ENCODE measurements around the gene CACNA2D4. TPM values are rescaled to one million over a fixed set of nuclear protein-coding genes. Genes with fewer than 3 reads are reported as not detected.
A peak's percentile ranks its signal among the peaks of the same experiment; 100 is the strongest.

Gene CACNA2D4
- total RNA-seq, 1 experiment from 2014 or later = not detected

- no peak overlapping the region for H3K4me3 ChIP-seq
- H3K9me3 ChIP-seq (replicated peaks) = no peaks in the 10 kb centered on the region
- no peak overlapping the region for H3K27ac ChIP-seq
- no peaks in the 10 kb centered on the region for H3K36me3 ChIP-seq
- H3K27me3 ChIP-seq (replicated peaks) = peaks cover 52% of the 10 kb centered on the region
- no peaks in the 10 kb centered on the region for H3K4me1 ChIP-seq (replicated peaks)
- no peak for DNase-seq (ENCODE audit: low read depth in 1 of 2, low spot score in 2 of 2)
These were observed 106.5 kb downstream of the CACNA2D4 start for GRCh38 chr12:1811948-1812291.

DNA sequence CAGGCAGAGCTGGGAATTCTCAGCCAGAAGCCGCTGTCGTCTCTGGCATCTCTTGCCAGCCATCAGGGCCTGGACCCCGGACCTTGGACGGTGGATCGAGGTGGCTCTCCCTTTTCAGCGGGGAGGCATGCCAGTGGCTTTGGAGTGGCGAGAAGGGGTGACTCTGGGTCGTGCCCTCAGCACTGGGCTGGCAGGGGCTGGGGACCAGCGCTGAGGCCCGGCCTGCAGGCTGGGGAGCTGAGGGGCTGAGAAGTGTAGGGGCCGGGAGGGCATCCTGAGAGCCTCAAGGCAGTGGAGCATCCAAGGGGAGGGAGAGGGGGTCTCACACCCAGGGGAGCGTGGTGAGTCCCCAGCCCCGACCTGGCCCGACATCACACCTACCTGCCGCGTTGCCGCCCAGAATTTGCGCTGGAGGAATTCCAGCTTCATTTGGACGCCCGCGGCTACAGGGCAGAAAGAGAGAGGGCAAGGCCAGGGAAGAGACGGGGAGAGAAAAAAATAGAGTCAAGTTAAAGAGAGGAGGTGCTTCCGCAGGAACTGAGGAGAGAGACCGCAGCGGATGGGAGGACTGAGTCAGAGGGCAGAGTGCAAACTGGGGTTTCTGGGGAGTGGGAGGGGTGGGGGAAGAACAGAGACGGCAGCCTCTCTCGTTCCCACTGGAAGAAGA lies 107.0 kb downstream of the CACNA2D4 start:
- Histone ChIP-seq H3K27ac (no peak overlapping the region), H3K4me1 (replicated peaks) (no peaks in the 10 kb centered on the region), H3K36me3 (no peaks in the 10 kb centered on the region), H3K4me3 (no peak overlapping the region), H3K27me3 (replicated peaks) (peaks cover 47% of the 10 kb centered on the region), H3K9me3 (replicated peaks) (no peaks in the 10 kb centered on the region)
- no peak for DNase-seq (ENCODE audit: low read depth in 1 of 2, low spot score in 2 of 2)

DNA sequence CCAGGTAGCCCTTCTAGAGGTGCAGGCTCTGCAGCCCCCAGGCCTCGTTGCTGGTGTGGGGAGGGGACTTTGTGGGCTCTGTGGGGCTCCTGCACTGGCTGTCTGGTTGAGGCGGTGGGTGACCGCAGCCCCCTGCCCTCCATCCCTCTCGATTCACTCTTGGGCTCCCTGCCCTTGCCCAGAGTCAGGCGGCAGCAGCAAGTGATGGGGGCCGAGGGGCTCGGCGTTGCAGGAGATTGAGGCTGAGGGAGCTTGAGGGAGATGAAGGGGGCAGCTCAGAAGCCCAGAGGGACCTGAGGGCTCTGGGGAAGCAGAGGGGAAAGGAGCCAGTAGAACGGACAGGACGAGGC lies 107.5 kb downstream of the CACNA2D4 start:
- Histone ChIP-seq H3K4me1 (replicated peaks) (no peaks in the 10 kb centered on the region), H3K4me3 (no peak overlapping the region), H3K27ac (no peak overlapping the region), H3K9me3 (replicated peaks) (no peaks in the 10 kb centered on the region), H3K36me3 (no peaks in the 10 kb centered on the region), H3K27me3 (replicated peaks) (peaks cover 45% of the 10 kb centered on the region)
- DNase-seq (ENCODE audit: low read depth in 1 of 2, low spot score in 2 of 2) = no peak

GRCh38 chr12:1810201-1810930 lies 108.1 kb downstream of the CACNA2D4 start:
- no peak for DNase-seq (ENCODE audit: low read depth in 1 of 2, low spot score in 2 of 2)
- no peaks in the 10 kb centered on the region for H3K4me1 ChIP-seq (replicated peaks)

DNA sequence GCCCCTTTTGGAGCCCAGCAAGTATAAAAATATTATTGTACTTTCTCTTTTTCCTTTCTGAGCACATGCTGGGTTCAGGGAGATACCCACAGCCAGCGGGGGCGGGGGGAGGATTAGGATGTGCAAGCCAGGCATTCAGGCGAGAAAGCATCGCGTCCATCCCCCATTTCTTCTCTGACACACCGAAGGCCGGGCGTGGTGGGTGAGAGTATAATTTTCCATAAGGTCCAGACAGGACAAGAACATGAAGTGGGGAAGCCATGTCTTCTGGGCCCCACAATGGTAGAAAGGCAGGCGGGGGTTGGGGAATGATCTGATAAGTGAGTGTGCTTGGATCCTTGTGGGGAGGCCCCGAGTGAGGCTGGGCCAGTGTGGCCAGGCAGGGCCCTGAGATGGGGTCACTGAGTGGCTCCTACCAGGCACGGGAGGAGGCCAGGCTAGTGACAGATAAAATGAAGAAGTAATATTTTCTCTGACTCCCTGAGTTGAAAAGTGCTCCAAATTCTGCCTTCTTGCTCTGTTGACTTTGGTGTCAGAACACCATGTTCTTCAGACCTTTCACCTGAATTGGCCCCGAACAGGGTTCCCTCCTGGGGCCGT lies 108.8 kb downstream of the CACNA2D4 start:
- Histone ChIP-seq H3K9me3 (replicated peaks) (no peaks in the 10 kb centered on the region), H3K27me3 (replicated peaks) (peaks cover 33% of the 10 kb centered on the region), H3K4me3 (no peak overlapping the region), H3K36me3 (no peaks in the 10 kb centered on the region), H3K4me1 (replicated peaks) (0 out of 2 replicates have a peak, but pooled peaks cover under 1% of the 10 kb centered on the region), H3K27ac (no peak overlapping the region)
- no peak for DNase-seq (ENCODE audit: low read depth in 1 of 2, low spot score in 2 of 2)

More at GRCh38 chr12:1810201-1810930, 108.1 kb downstream of the CACNA2D4 start:
- no peak overlapping the region for H3K27ac ChIP-seq
- no peak overlapping the region for H3K4me3 ChIP-seq
- H3K27me3 ChIP-seq (replicated peaks) = peaks cover 40% of the 10 kb centered on the region
- H3K9me3 ChIP-seq (replicated peaks) = no peaks in the 10 kb centered on the region
- H3K36me3 ChIP-seq = no peaks in the 10 kb centered on the region

DNA sequence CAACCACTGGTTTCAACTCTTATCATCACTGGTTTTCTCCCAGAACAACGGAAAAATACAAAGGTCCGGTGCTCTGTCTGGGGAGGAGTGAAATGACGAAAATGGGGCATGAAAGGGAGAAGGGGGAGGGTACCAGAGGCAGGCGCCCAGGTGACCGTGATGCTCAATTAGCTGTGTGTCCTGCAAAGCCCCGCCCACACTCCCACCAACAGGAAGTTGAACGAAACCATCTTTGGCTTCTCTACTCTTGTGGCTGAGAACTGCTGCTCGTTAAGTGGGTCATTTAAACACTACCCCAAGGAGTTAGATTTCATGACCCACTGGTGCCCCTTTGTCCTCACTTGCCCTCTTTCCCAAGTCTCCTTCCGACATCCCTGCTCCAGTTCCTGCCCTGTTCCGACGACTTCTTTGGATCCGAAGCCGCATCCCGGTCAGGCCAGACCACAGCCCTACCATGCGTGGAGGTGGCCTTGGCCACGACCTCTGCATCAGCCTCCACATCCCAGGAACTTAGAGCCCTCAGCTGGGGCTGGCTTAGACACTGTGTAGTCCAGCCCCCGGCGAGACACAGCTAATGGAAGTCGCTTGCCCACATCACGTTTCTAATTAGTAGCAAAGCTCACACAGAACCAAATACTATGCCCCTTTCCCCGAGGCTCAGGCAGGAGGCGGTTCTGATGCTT lies 109.5 kb downstream of the CACNA2D4 start:
- Histone ChIP-seq H3K4me3 (no peak overlapping the region), H3K27ac (no peak overlapping the region), H3K36me3 (no peaks in the 10 kb centered on the region), H3K9me3 (replicated peaks) (no peaks in the 10 kb centered on the region), H3K4me1 (replicated peaks) (0 out of 2 replicates have a peak, but pooled peaks cover 3% of the 10 kb centered on the region), H3K27me3 (replicated peaks) (peaks cover 26% of the 10 kb centered on the region)
- DNase-seq (ENCODE audit: low read depth in 1 of 2, low spot score in 2 of 2) = no peak

DNA sequence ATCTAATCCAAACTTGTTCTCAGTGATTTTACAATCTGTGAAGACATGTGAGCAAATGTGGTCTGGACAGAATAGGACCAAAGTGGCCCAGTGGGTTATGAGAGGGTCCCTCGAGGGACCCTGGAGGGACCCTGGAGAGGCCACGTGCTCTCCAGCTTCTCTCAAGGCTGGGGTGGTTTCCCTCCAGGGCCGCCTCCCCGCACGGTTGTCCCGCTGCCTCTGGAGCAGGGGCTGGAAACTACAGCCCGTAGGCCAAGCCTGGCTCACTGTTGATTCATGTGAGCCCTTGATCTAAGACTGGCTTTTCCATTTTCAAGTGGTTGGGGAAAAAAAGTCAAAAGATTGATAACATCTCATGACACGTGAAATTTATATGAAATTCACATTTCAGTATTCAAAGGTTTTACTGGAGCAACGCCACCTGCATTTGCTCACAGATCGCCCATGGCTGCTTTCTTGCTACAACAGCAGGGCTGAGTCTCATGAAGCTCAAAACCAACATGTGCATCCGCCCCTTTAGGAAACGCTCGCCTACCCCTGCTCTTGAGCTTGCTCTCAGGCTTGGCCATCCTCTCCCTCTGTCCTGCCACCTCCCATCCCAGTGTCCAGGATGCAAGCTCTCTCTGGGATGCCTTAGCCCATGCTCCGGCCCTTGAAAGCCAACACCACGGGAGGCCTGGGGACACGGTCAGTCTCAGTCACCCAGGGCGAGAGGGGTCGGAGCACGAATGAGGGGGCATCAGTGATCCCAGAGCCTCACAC lies 110.2 kb downstream of the CACNA2D4 start:
- Histone ChIP-seq H3K27me3 (replicated peaks) (peaks cover 18% of the 10 kb centered on the region), H3K27ac (no peak overlapping the region), H3K4me1 (replicated peaks) (0 out of 2 replicates have a peak, but pooled peaks cover 3% of the 10 kb centered on the region), H3K9me3 (replicated peaks) (no peaks in the 10 kb centered on the region), H3K4me3 (no peak overlapping the region), H3K36me3 (no peaks in the 10 kb centered on the region)
- no peak for DNase-seq (ENCODE audit: low read depth in 1 of 2, low spot score in 2 of 2)

DNA sequence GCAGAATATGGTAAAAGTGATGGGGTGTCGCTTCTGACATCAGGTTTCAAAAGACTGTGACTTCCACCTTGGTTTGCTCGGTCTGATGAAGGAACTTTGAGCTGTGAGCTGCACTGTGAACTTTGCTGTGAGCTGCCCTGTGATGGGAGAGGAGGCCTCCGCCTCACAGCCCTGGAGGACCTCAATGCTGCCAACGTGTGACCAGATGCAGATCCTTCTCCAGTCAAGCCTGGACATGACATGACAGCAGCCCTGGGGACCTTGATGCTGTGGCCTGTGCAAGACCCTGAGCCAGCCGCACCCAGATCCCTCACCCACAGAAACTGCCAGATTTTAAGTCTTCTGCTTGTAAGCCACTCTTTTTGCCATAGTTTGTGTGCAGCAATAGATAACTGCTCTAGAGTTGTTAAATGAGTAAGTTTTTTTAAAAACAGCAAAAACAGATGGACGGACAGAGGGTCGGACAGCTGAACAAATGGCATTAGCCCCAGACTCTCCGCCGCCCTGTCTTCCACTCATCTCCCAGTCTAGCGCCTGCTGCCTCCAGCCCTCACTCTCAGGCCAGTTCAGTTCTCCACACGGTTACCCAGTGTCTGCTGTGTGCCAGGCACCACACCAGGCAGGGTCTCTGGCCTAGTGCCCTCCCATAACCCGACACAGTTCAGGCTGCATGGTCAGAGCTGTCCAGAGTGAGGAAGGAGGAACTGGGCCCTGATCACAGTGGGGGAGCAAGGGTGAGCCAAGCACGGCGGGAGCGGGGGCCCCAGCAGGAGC lies 111.2 kb downstream of the CACNA2D4 start:
- H3K27me3 ChIP-seq (replicated peaks) = peaks cover 9% of the 10 kb centered on the region
- no peak overlapping the region for H3K4me3 ChIP-seq
- 0 out of 2 replicates have a peak, but pooled peaks cover 3% of the 10 kb centered on the region for H3K4me1 ChIP-seq (replicated peaks)
- H3K27ac ChIP-seq = no peak overlapping the region
- DNase-seq (ENCODE audit: low read depth in 1 of 2, low spot score in 2 of 2) = no peak
- H3K9me3 ChIP-seq (replicated peaks) = no peaks in the 10 kb centered on the region
- no peaks in the 10 kb centered on the region for H3K36me3 ChIP-seq

DNA sequence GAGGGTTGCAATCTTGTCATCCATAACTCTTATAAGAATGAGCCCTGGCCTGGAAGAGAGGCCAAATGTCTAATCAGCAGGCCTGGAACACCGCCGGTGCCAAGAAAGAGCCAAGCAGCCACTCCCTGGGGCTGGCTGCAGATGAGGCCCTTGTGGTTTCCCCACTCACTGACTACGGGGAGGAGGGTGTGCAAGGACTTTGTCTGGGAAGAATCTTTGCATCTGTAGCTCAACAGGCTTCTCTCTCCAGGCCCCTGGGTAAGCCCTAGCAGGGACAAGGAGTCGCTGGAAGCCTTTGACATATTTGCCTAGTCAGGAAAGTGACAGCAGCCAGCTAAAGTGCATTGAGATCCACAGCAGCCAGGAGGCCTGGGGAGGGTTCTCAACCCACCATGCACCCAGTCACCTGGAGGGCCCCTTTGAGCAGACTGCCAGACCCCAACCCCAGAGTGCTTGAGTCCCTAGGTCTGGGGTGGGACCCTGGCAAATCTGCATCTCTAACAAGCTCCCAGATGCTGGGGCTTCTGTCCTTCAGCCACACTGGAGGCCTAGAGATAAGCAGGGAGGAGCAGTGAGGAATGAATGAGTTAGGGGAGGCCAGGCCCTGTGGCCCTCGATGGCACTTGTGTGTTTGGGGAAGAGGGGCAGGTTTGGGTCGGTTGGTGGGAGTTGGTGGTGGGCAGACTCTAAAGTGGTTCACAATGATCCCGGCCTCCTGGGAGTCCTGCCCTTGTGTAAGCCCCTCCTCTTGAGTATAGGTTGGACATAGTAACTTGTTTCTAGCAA lies 112.0 kb downstream of the CACNA2D4 start:
- Histone ChIP-seq H3K36me3 (no peaks in the 10 kb centered on the region), H3K4me3 (no peak overlapping the region), H3K27me3 (replicated peaks) (peaks cover 2% of the 10 kb centered on the region), H3K9me3 (replicated peaks) (no peaks in the 10 kb centered on the region), H3K27ac (no peak overlapping the region), H3K4me1 (replicated peaks) (0 out of 2 replicates have a peak, but pooled peaks cover 3% of the 10 kb centered on the region)
- no peak for DNase-seq (ENCODE audit: low read depth in 1 of 2, low spot score in 2 of 2)

DNA sequence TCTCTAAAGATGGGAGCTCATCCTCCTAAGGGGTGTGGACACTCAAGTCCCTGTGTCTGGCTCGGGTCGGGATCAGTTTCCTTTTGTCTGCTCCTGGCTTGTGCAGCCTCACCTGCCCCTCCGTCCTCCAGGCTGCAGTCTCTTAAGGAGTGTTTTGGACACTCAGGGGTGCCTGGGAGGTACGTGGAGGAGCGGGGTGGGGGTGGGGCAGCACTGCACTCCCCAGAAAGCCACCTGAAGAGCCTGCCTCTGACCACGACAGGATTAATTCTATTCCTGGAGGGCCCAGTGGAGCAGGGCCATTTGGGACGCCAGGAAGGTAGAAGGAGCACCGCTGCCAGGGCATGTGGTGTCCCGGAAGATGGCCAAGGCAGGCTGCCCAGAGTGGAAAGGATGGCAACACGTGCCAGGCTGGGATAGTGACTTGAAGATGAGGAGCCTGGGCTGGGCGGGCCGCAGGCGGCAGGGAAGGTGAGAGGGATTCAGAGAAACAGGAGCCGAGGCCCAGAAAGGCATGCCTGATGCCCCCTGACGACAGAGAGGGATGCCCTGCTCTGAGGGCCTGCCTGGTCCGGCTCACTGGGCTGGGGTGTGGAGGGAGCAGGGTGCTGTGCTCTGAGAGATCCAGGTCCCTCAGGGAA lies 112.9 kb downstream of the CACNA2D4 start:
- Histone ChIP-seq H3K27ac (no peak overlapping the region), H3K27me3 (replicated peaks) (no peaks in the 10 kb centered on the region; the same call in 1 of the 2 replicates)

DNA sequence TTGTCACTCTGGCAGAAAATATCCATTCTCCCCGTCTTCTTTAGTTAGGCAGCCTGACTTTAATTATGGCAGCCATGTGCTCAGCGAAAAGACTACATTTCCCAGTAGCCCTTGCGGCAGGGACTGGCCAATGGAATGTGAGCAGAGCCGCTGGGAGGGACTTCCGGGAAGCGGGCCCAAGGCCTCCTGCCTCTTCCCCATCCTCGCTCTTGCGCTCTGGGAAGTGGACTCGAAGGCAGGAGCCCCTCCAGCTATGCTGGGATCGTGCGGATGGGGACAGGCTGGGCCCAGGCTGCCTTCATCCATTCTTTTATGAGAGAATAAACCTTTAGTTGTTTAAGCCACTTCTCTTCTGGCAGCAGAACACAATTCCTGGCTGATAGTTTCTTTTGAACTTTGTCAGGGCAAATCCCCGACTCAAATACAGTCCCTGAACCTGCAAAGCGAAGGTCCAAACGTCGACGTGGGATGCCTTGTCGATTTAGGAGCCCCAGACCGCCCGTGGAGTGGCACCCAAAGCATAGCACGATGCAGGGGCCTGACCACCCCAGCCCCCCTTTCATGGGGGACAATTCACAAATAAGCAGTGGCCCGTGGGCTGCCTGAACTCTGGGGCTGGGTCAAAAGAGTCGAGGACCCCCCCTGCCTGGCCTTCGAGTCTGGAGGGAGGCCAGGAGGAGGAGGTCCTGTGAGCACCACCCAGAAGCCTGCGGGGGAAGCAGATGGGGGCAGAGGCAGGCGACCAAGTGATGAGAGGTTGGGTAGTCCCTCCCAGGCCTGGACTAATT lies 113.7 kb downstream of the CACNA2D4 start:
- Histone ChIP-seq H3K9me3 (replicated peaks) (no peaks in the 10 kb centered on the region), H3K27ac (no peak overlapping the region), H3K36me3 (no peaks in the 10 kb centered on the region), H3K4me3 (no peak overlapping the region), H3K4me1 (replicated peaks) (0 out of 2 replicates have a peak, but pooled peaks cover 3% of the 10 kb centered on the region), H3K27me3 (replicated peaks) (no peaks in the 10 kb centered on the region; the same call in 1 of the 2 replicates)
- peak; percentile 52 to 87 for DNase-seq (ENCODE audit: low read depth in 1 of 2, low spot score in 2 of 2)

More for the DNA sequence above, 112.9 kb downstream of the CACNA2D4 start:
- no peak for DNase-seq (ENCODE audit: low read depth in 1 of 2, low spot score in 2 of 2)
- no peak overlapping the region for H3K4me3 ChIP-seq
- no peaks in the 10 kb centered on the region for H3K36me3 ChIP-seq
- H3K4me1 ChIP-seq (replicated peaks) = 0 out of 2 replicates have a peak, but pooled peaks cover 3% of the 10 kb centered on the region
- no peaks in the 10 kb centered on the region for H3K9me3 ChIP-seq (replicated peaks)
